HEK293 (cell line): ENCODE measurements around the gene SLC6A9.

Experiments
- ATF2 ChIP-seq: fragments of 450-650 bp; formaldehyde crosslinking; IDR thresholded peaks from 2 replicates; pipeline ENCODE4 v1.5.1; 2016; ENCODE audit warnings: missing biosample characterization, missing genetic modification characterization, low read depth
- BCL11A ChIP-seq: fragments of 450-650 bp; formaldehyde crosslinking; IDR thresholded peaks from 2 replicates; pipeline ENCODE4 v1.5.1; 2016; ENCODE audit warnings: low read depth, missing biosample characterization, missing genetic modification characterization
- BCL11B ChIP-seq: fragments of 450-650 bp; formaldehyde crosslinking; IDR thresholded peaks from 2 replicates; pipeline ENCODE4 v1.5.1; 2016; ENCODE audit warnings: low read depth, missing biosample characterization, missing genetic modification characterization
- GLIS2 ChIP-seq: fragments of 450-650 bp; formaldehyde crosslinking; IDR thresholded peaks from 2 replicates; pipeline ENCODE4 v1.5.1; 2016; ENCODE audit warnings: missing biosample characterization, missing genetic modification characterization
- KLF16 ChIP-seq: fragments of 450-650 bp; formaldehyde crosslinking; IDR thresholded peaks from 2 replicates; pipeline ENCODE4 v1.5.1; 2017; ENCODE audit warnings: missing biosample characterization, missing genetic modification characterization
- MZF1 ChIP-seq: fragments of 450-650 bp; formaldehyde crosslinking; IDR thresholded peaks from 2 replicates; pipeline ENCODE4 v1.5.1; 2017; ENCODE audit warnings: missing biosample characterization, missing genetic modification characterization, borderline replicate concordance
- PRDM10 ChIP-seq: fragments of 450-650 bp; formaldehyde crosslinking; IDR thresholded peaks from 2 replicates; pipeline ENCODE4 v1.5.1; 2016; ENCODE audit warnings: missing biosample characterization, missing genetic modification characterization
- PRDM2 ChIP-seq: fragments of 450-650 bp; formaldehyde crosslinking; IDR thresholded peaks from 2 replicates; pipeline ENCODE4 v1.5.1; 2016; ENCODE audit warnings: missing biosample characterization, missing genetic modification characterization, borderline replicate concordance
- ZBTB11 ChIP-seq: fragments of 450-650 bp; formaldehyde crosslinking; conservative IDR thresholded peaks from 2 replicates; pipeline ENCODE4 v1.5.1; 2016; ENCODE audit warnings: low read depth, missing biosample characterization, missing genetic modification characterization
- ZEB2 ChIP-seq: fragments of 450-650 bp; formaldehyde crosslinking; IDR thresholded peaks from 2 replicates; pipeline ENCODE4 v1.5.1; 2016; ENCODE audit warnings: missing biosample characterization, missing genetic modification characterization
- ZNF18 ChIP-seq: fragments of 450-650 bp; formaldehyde crosslinking; IDR thresholded peaks from 2 replicates; pipeline ENCODE4 v1.5.1; 2016; ENCODE audit warnings: missing biosample characterization, missing genetic modification characterization
- ZNF404 ChIP-seq: fragments of 450-650 bp; formaldehyde crosslinking; IDR thresholded peaks from 2 replicates; pipeline ENCODE4 v1.5.1; 2017; ENCODE audit warnings: missing biosample characterization, missing genetic modification characterization
- ZNF660 ChIP-seq: fragments of 450-650 bp; IDR thresholded peaks from 2 replicates; pipeline ENCODE4 v1.5.1; 2018; ENCODE audit warnings: missing biosample characterization, mild to moderate bottlenecking, missing genetic modification characterization
- ZNF701 ChIP-seq: fragments of 450-650 bp; formaldehyde crosslinking; IDR thresholded peaks from 2 replicates; pipeline ENCODE4 v1.5.1; 2016; ENCODE audit warnings: missing biosample characterization, missing genetic modification characterization
- ZNF785 ChIP-seq: fragments of 450-650 bp; formaldehyde crosslinking; IDR thresholded peaks from 2 replicates; pipeline ENCODE4 v1.5.1; 2016; ENCODE audit warnings: missing biosample characterization, missing genetic modification characterization
- ZSCAN30 ChIP-seq: fragments of 450-650 bp; IDR thresholded peaks from 2 replicates; pipeline ENCODE4 v1.5.1; 2018; ENCODE audit warnings: missing biosample characterization, mild to moderate bottlenecking, missing genetic modification characterization, moderate library complexity
- TF ChIP-seq, protein P1 (sequence below): fragments of 450-650 bp; formaldehyde crosslinking; IDR thresholded peaks from 2 replicates; pipeline ENCODE4 v1.5.1; 2016; ENCODE audit warnings: missing biosample characterization, missing genetic modification characterization
- TF ChIP-seq, protein P2 (sequence below): sonication (generic); formaldehyde crosslinking; IDR thresholded peaks from 2 replicates; pipeline ENCODE4 v1.8.1; 2022; ENCODE audit warnings: mild to moderate bottlenecking, moderate library complexity, missing genetic modification reagents

Gene SLC6A9

DNA sequence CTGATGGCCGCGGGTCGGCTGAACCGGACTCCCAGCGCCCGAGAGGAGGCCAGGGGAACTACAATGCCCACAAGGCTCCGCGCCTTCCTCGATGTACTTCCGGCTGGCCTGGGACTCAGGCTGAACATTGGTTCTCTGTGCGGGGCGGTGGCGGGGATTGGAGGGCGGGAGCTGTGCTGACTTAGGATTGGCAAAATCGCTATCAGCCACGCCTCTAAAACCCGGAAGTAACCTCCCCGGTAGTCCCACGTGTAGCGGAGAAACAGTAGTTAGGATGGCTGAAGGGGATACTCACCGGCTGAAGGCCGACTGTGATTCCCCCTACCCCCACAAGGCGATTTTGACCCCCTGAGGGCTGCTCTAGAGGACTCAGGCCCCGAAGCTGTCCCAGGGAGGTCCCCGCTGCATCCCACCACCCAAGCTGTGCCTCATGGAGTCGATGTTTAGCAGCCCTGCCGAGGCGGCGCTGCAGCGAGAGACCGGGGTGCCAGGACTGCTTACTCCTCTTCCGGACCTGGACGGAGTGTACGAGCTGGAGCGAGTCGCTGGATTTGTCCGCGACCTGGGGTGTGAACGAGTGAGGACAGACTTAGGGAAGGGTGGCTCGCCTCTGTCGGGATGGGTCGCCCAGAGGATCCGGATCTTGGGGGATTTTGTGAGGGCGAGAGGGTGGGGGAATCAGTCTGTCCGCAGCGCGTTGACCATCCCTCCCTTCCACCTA is 61.4 kb downstream of the SLC6A9 start, which contains the start of gene DPH2 (continued):
- no peak for TF ChIP-seq PRDM10 (tag by site-specific recombination)
- TF ChIP-seq, protein P1, sequence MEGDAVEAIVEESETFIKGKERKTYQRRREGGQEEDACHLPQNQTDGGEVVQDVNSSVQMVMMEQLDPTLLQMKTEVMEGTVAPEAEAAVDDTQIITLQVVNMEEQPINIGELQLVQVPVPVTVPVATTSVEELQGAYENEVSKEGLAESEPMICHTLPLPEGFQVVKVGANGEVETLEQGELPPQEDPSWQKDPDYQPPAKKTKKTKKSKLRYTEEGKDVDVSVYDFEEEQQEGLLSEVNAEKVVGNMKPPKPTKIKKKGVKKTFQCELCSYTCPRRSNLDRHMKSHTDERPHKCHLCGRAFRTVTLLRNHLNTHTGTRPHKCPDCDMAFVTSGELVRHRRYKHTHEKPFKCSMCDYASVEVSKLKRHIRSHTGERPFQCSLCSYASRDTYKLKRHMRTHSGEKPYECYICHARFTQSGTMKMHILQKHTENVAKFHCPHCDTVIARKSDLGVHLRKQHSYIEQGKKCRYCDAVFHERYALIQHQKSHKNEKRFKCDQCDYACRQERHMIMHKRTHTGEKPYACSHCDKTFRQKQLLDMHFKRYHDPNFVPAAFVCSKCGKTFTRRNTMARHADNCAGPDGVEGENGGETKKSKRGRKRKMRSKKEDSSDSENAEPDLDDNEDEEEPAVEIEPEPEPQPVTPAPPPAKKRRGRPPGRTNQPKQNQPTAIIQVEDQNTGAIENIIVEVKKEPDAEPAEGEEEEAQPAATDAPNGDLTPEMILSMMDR (tag by site-specific recombination), result peak; percentile 58
- no peak for TF ChIP-seq ZNF785 (tag by site-specific recombination)
- TF ChIP-seq GLIS2, result peak; percentile 62; the same call in 1 of the 2 replicates
- TF ChIP-seq ATF2 (tag by site-specific recombination), result no peak
- peak; percentile 68; the same call in 1 of the 2 replicates for TF ChIP-seq ZSCAN30 (tag by site-specific recombination)
- no peak for TF ChIP-seq BCL11B (tag by site-specific recombination)
- TF ChIP-seq, protein P2, sequence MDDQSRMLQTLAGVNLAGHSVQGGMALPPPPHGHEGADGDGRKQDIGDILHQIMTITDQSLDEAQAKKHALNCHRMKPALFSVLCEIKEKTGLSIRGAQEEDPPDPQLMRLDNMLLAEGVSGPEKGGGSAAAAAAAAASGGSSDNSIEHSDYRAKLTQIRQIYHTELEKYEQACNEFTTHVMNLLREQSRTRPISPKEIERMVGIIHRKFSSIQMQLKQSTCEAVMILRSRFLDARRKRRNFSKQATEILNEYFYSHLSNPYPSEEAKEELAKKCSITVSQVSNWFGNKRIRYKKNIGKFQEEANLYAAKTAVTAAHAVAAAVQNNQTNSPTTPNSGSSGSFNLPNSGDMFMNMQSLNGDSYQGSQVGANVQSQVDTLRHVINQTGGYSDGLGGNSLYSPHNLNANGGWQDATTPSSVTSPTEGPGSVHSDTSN (CRISPR knock-in tag), result no peak
- no peak for TF ChIP-seq PRDM2 (tag by site-specific recombination)
- 0 out of 2 replicates have a peak, but pooled peaks have one; percentile 48 for TF ChIP-seq KLF16 (tag by site-specific recombination)
- TF ChIP-seq ZNF404 (tag by site-specific recombination), result no peak
- TF ChIP-seq ZEB2, result 0 out of 2 replicates have a peak, but pooled peaks have one; percentile 21
- no peak for TF ChIP-seq MZF1 (tag by site-specific recombination)
- TF ChIP-seq ZNF660 (tag by site-specific recombination), result peak; percentile 56; the same call in 1 of the 2 replicates
- TF ChIP-seq ZBTB11 (tag by site-specific recombination), result peak; percentile 75
- no peak for TF ChIP-seq BCL11A (tag by site-specific recombination)
- TF ChIP-seq ZNF701 (tag by site-specific recombination), result no peak
- no peak for TF ChIP-seq ZNF18 (tag by site-specific recombination)
